Body of pancreas (tissue), 4 donors: ENCODE measurements around the gene NFKB1.

ENCODE experiments used
- CTCF ChIP-seq, 7 experiments: fragments of 450-650 bp in 4 of 7; fragments of 200-600 bp in 3 of 7; sonication (generic) in 3 of 7; IDR thresholded peaks; one replicate each; pipeline ENCODE4 v1.5.1; 2016 to 2019; ENCODE audit warnings: antibody characterized with exemption in 7 of 7
- POLR2A ChIP-seq, 3 donors: fragments of 450-650 bp; IDR thresholded peaks; one replicate each; pipeline ENCODE4 v1.6.1; 2016; ENCODE audit warnings: antibody characterized with exemption in 3 of 3, mild to moderate bottlenecking in 2 of 3

DNA sequence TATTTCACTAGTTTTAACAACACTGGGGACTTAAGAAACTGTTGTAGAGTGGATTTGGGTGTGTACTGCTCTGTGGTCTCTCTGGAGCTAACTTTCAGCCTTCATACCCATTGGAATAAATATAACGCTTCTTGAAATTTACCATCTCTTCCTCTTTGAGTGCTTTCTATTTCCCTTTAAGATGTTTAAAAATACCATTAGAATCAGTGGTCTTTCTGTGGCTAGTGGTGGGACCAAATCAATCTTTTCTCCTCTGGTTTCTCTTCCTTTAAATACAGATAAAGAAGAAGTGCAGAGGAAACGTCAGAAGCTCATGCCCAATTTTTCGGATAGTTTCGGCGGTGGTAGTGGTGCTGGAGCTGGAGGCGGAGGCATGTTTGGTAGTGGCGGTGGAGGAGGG, 92.0 kb downstream of the NFKB1 start:
- TF ChIP-seq CTCF (IDR thresholded peaks at IDR 0.05) (no peak), POLR2A (IDR thresholded peaks at IDR 0.05) (no peak)
